PC-9 (cell line): ENCODE results near the gene RTCB.

ENCODE experiments used
- CTCF ChIP-seq: fragments of 200-600 bp; sonication (generic); conservative IDR thresholded peaks from 2 replicates; pipeline ENCODE4 v1.6.1; 2017; ENCODE audit warnings: mixed run types, antibody characterized with exemption, mild to moderate bottlenecking, moderate library complexity
- EZH2 ChIP-seq: fragments of 200-600 bp; sonication (generic); IDR thresholded peaks from 2 replicates; pipeline ENCODE4 v1.8.0; 2017; ENCODE audit warnings: antibody characterized with exemption, low read depth

- TF ChIP-seq CTCF: no peak
- no peak for TF ChIP-seq EZH2
These were observed 58.2 kb downstream of the RTCB start for GRCh38 chr22:32353840-32354239.
